Fibroblast of villous mesenchyme (primary cell): ENCODE results near the gene NKAIN4. TPM values are rescaled to one million over a fixed set of nuclear protein-coding genes. Genes with fewer than 3 reads are reported as not detected.

Experiments
- DNase-seq: peaks from one replicate; pipeline ENCODE4 v3.0.0-alpha.2; 2010; ENCODE audit warnings: low read depth
- H3K4me3 ChIP-seq: 2 replicates; pipeline ENCODE4 v1.5.1; 2011; ENCODE audit warnings: low read depth, mild to moderate bottlenecking, low read length
- CTCF ChIP-seq: IDR thresholded peaks from 2 replicates; pipeline ENCODE4 v1.5.1; 2012; ENCODE audit warnings: low read depth, mild to moderate bottlenecking, low read length; ENCODE audit not compliant: insufficient read depth
- total RNA-seq: library from RNA; depleted of rRNA; stranded (reverse); fragments of >200 nt; gene quantifications from 2 replicates; pipeline ENCODE4 v1.2.3, GENCODE V29; 2012

Gene NKAIN4
- total RNA-seq, 1 donor = not detected

GRCh38 chr20:63247671-63248228 is 6.5 kb downstream of the NKAIN4 start:
- DNase-seq = no peak
- no peak overlapping the region for H3K4me3 ChIP-seq
- TF ChIP-seq CTCF = no peak

- DNase-seq = no peak
- no peak for TF ChIP-seq CTCF
- no peak overlapping the region for H3K4me3 ChIP-seq
Observed at GRCh38 chr20:63246490-63247288, 7.6 kb downstream of the NKAIN4 start.

GRCh38 chr20:63244468-63244867 is 9.8 kb downstream of the NKAIN4 start:
- DNase-seq = no peak
- no peak for TF ChIP-seq CTCF

GRCh38 chr20:63243604-63244247 is 10.5 kb downstream of the NKAIN4 start:
- no peak for DNase-seq
- no peak overlapping the region for H3K4me3 ChIP-seq
- TF ChIP-seq CTCF = no peak

More at GRCh38 chr20:63244468-63244867, 9.8 kb downstream of the NKAIN4 start:
- H3K4me3 ChIP-seq = no peak overlapping the region

GRCh38 chr20:63242736-63243135 is 11.5 kb downstream of the NKAIN4 start:
- no peak for DNase-seq
- no peak overlapping the region for H3K4me3 ChIP-seq
- TF ChIP-seq CTCF = no peak

GRCh38 chr20:63241272-63241671 is 13.0 kb downstream of the NKAIN4 start:
- no peak for DNase-seq
- no peak overlapping the region for H3K4me3 ChIP-seq
- no peak for TF ChIP-seq CTCF
